HEK293T (cell line): ENCODE measurements around the gene MKS1.

Experiments used
- FOXK2 ChIP-seq: fragments of 450-650 bp; IDR thresholded peaks from 2 replicates; pipeline ENCODE4 v1.6.1; 2016; ENCODE audit warnings: mild to moderate bottlenecking
- SP1 ChIP-seq: fragments of 450-650 bp; IDR thresholded peaks from 2 replicates; pipeline ENCODE4 v1.6.1; 2017

DNA sequence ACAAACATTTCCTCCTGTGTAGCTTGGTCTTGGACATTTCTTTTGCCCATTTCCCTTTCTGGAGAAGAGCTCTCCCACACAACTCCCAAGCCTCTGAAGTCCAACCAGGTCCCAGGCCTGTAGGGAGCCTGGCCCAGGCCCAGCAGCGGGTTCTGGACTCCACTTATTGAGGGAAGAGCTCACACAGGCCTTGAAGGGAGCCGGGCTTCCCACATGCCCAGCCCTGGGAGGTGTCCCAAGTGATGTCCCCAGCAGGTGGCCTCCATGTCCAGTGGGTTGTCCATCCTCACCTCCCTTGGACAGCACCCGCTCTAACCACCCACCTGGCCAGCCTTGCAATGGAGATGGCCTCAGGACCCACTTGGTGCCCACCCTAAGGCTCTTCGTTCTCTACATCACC is 32.5 kb downstream of the MKS1 start:
- TF ChIP-seq FOXK2 (no peak), SP1 (no peak)
